ENCODE results near the gene KIDINS220. TPM values are rescaled to one million over a fixed set of nuclear protein-coding genes. Genes with fewer than 3 reads are reported as not detected.

The KIDINS220 gene
- total RNA-seq (91.7 and 110 TPM in 2 replicates), polyA plus RNA-seq (47.2 and 58.0 TPM in 2 replicates), polyA minus RNA-seq (ENCODE audit: low replicate concordance) (66.8 and 96.7 TPM in 2 replicates)
- polyA plus RNA-seq (2012): 29.3 and 36.2 TPM in 2 replicates

- peak; percentile 71 to 77 for DNase-seq (ENCODE audit: low read depth in 2 of 2)
- H4K20me1 ChIP-seq (ENCODE audit: control insufficient read depth, extremely low read depth, insufficient read depth, low read length): peaks cover 4% of the 10 kb centered on the region
- H3K4me2 ChIP-seq (ENCODE audit: extremely low read depth, insufficient read depth, low read length): peak within 1 kb of the TSS; percentile 83
- peak within 1 kb of the TSS; percentile 87 for H3K9ac ChIP-seq (ENCODE audit: insufficient read depth, low read length)
- no peaks in the 10 kb centered on the region for H3K36me3 ChIP-seq (ENCODE audit: control insufficient read depth, insufficient read depth, low read length)
- H3K27ac ChIP-seq (ENCODE audit: insufficient read depth, low read length): peak within 1 kb of the TSS; percentile 50
- TF ChIP-seq, protein P1, sequence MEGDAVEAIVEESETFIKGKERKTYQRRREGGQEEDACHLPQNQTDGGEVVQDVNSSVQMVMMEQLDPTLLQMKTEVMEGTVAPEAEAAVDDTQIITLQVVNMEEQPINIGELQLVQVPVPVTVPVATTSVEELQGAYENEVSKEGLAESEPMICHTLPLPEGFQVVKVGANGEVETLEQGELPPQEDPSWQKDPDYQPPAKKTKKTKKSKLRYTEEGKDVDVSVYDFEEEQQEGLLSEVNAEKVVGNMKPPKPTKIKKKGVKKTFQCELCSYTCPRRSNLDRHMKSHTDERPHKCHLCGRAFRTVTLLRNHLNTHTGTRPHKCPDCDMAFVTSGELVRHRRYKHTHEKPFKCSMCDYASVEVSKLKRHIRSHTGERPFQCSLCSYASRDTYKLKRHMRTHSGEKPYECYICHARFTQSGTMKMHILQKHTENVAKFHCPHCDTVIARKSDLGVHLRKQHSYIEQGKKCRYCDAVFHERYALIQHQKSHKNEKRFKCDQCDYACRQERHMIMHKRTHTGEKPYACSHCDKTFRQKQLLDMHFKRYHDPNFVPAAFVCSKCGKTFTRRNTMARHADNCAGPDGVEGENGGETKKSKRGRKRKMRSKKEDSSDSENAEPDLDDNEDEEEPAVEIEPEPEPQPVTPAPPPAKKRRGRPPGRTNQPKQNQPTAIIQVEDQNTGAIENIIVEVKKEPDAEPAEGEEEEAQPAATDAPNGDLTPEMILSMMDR (conservative IDR thresholded peaks at IDR 0.05 in 1 of 2, IDR thresholded peaks at IDR 0.05 in 1 of 2; ENCODE audit: low read depth in 1 of 2, low read length in 2 of 2): no peak
- no peak for TF ChIP-seq EZH2 (IDR thresholded peaks at IDR 0.05; ENCODE audit: low read length, missing control alignments)
- H2AFZ ChIP-seq (ENCODE audit: low read length): peak within 1 kb of the TSS; percentile 92
- peaks cover 46% of the 10 kb centered on the region for H3K79me2 ChIP-seq (ENCODE audit: control insufficient read depth, insufficient read depth, low read length)
- no peaks in the 10 kb centered on the region for H3K9me3 ChIP-seq (ENCODE audit: control insufficient read depth, insufficient read depth, low read depth, low read length)
- no peaks in the 10 kb centered on the region for H3K4me1 ChIP-seq (ENCODE audit: control insufficient read depth, extremely low read depth, insufficient read depth, low read length)
- H3K4me3 ChIP-seq (replicated peaks in 1 of 4; ENCODE audit: control extremely low read depth in 1 of 4, insufficient read depth in 1 of 4, low read depth in 3 of 4, low read length in 4 of 4): peak within 1 kb of the TSS; percentile 77 to 92 (median 86)
- no peaks in the 10 kb centered on the region for H3K27me3 ChIP-seq (ENCODE audit: control insufficient read depth, insufficient read depth, low read length)
These were observed at the start of gene KIDINS220 for GRCh38 chr2:8836971-8837794. TSS of gene KIDINS220 (minus strand) at chr2:8837613. CDS start at chr2:8827093, 10,520 bp downstream.

GRCh38 chr2:8886876-8887275, 49.5 kb upstream of the KIDINS220 start:
- Histone ChIP-seq H3K27me3 (ENCODE audit: control insufficient read depth, insufficient read depth, low read length) (no peaks in the 10 kb centered on the region), H4K20me1 (ENCODE audit: control insufficient read depth, extremely low read depth, insufficient read depth, low read length) (no peaks in the 10 kb centered on the region), H2AFZ (ENCODE audit: low read length) (no peak overlapping the region), H3K9me3 (ENCODE audit: control insufficient read depth, insufficient read depth, low read depth, low read length) (no peaks in the 10 kb centered on the region), H3K79me2 (ENCODE audit: control insufficient read depth, insufficient read depth, low read length) (no peaks in the 10 kb centered on the region), H3K9ac (ENCODE audit: insufficient read depth, low read length) (no peak overlapping the region), H3K27ac (ENCODE audit: insufficient read depth, low read length) (no peak overlapping the region), H3K4me2 (ENCODE audit: extremely low read depth, insufficient read depth, low read length) (no peak overlapping the region), H3K4me1 (ENCODE audit: control insufficient read depth, extremely low read depth, insufficient read depth, low read length) (no peaks in the 10 kb centered on the region), H3K36me3 (ENCODE audit: control insufficient read depth, insufficient read depth, low read length) (no peaks in the 10 kb centered on the region), H3K4me3 (replicated peaks in 1 of 4; ENCODE audit: control extremely low read depth in 1 of 4, insufficient read depth in 1 of 4, low read depth in 3 of 4, low read length in 4 of 4) (no peak overlapping the region)
- DNase-seq (ENCODE audit: low read depth in 2 of 2): peak in 1 of 2 donors; percentile 60
- TF ChIP-seq, protein P1 (conservative IDR thresholded peaks at IDR 0.05 in 1 of 2, IDR thresholded peaks at IDR 0.05 in 1 of 2; ENCODE audit: low read depth in 1 of 2, low read length in 2 of 2): no peak
- TF ChIP-seq EZH2 (IDR thresholded peaks at IDR 0.05; ENCODE audit: low read length, missing control alignments): no peak

- no peaks in the 10 kb centered on the region for H3K36me3 ChIP-seq (ENCODE audit: control insufficient read depth, insufficient read depth, low read length)
- H4K20me1 ChIP-seq (ENCODE audit: control insufficient read depth, extremely low read depth, insufficient read depth, low read length): no peaks in the 10 kb centered on the region
- DNase-seq (ENCODE audit: low read depth in 2 of 2): no peak
- H3K4me2 ChIP-seq (ENCODE audit: extremely low read depth, insufficient read depth, low read length): no peak overlapping the region
- H3K9me3 ChIP-seq (ENCODE audit: control insufficient read depth, insufficient read depth, low read depth, low read length): no peaks in the 10 kb centered on the region
- no peak overlapping the region for H2AFZ ChIP-seq (ENCODE audit: low read length)
- no peak overlapping the region for H3K9ac ChIP-seq (ENCODE audit: insufficient read depth, low read length)
- H3K4me1 ChIP-seq (ENCODE audit: control insufficient read depth, extremely low read depth, insufficient read depth, low read length): no peaks in the 10 kb centered on the region
- H3K4me3 ChIP-seq (replicated peaks in 1 of 4; ENCODE audit: control extremely low read depth in 1 of 4, insufficient read depth in 1 of 4, low read depth in 3 of 4, low read length in 4 of 4): no peak overlapping the region
- no peak for TF ChIP-seq EZH2 (IDR thresholded peaks at IDR 0.05; ENCODE audit: low read length, missing control alignments)
- TF ChIP-seq, protein P1 (conservative IDR thresholded peaks at IDR 0.05 in 1 of 2, IDR thresholded peaks at IDR 0.05 in 1 of 2; ENCODE audit: low read depth in 1 of 2, low read length in 2 of 2): no peak
- H3K27ac ChIP-seq (ENCODE audit: insufficient read depth, low read length): no peak overlapping the region
- H3K79me2 ChIP-seq (ENCODE audit: control insufficient read depth, insufficient read depth, low read length): no peaks in the 10 kb centered on the region
- H3K27me3 ChIP-seq (ENCODE audit: control insufficient read depth, insufficient read depth, low read length): no peaks in the 10 kb centered on the region
These were observed 48.7 kb upstream of the KIDINS220 start for GRCh38 chr2:8886202-8886518.
